Duodenal mucosa (tissue), 2 donors: ENCODE results near the gene PCDHA12.

ENCODE experiments used
- H3K27ac ChIP-seq: one replicate; pipeline ENCODE4 v1.7.0; 2013; ENCODE audit warnings: low read depth, low read length
- H3K27me3 ChIP-seq, 2 donors: one replicate each; pipeline ENCODE4 v1.7.0; 2013; ENCODE audit warnings: low read length in 2 of 2, control low read depth in 1 of 2; ENCODE audit not compliant: insufficient read depth in 2 of 2, control insufficient read depth in 1 of 2
- H3K36me3 ChIP-seq, 2 donors: one replicate each; pipeline ENCODE4 v1.7.0; 2013; ENCODE audit warnings: low read length in 2 of 2, control low read depth in 1 of 2; ENCODE audit not compliant: insufficient read depth in 2 of 2, control insufficient read depth in 1 of 2
- H3K4me1 ChIP-seq, 2 donors: one replicate each; pipeline ENCODE4 v1.7.0; 2013; ENCODE audit warnings: low read length in 2 of 2, control low read depth in 1 of 2; ENCODE audit not compliant: insufficient read depth in 2 of 2, control insufficient read depth in 1 of 2
- H3K4me3 ChIP-seq, 2 donors: one replicate each; pipeline ENCODE4 v1.7.0; 2013; ENCODE audit warnings: low read length in 2 of 2, low read depth in 1 of 2
- H3K9ac ChIP-seq, 2 donors: one replicate each; pipeline ENCODE4 v1.7.0; 2013; ENCODE audit warnings: low read length in 2 of 2, low read depth in 1 of 2
- H3K9me3 ChIP-seq, 2 donors: one replicate each; pipeline ENCODE4 v1.7.0; 2013; ENCODE audit warnings: low read length in 2 of 2, control low read depth in 1 of 2; ENCODE audit not compliant: control insufficient read depth in 1 of 2

Gene PCDHA12

GRCh38 chr5:140883927-140884697, 9.0 kb downstream of the PCDHA12 start:
- H3K36me3 ChIP-seq = no peaks in the 10 kb centered on the region
- no peaks in the 10 kb centered on the region for H3K4me1 ChIP-seq
- peaks cover 16 to 30% of the 10 kb centered on the region in 2 donors for H3K9me3 ChIP-seq
- no peaks in the 10 kb centered on the region for H3K27me3 ChIP-seq
- H3K27ac ChIP-seq = no peak overlapping the region
- no peak overlapping the region for H3K9ac ChIP-seq
- H3K4me3 ChIP-seq = no peak overlapping the region

- Histone ChIP-seq H3K4me3 (no peak overlapping the region), H3K36me3 (no peaks in the 10 kb centered on the region), H3K4me1 (no peaks in the 10 kb centered on the region), H3K27me3 (no peaks in the 10 kb centered on the region), H3K9me3 (peaks cover 2 to 8% of the 10 kb centered on the region in 2 donors), H3K9ac (no peak overlapping the region), H3K27ac (no peak overlapping the region)
These were observed 41.2 kb downstream of the PCDHA12 start for GRCh38 chr5:140916325-140916724.

GRCh38 chr5:140923601-140924000, 48.5 kb downstream of the PCDHA12 start:
- no peak overlapping the region for H3K27ac ChIP-seq
- no peaks in the 10 kb centered on the region for H3K4me1 ChIP-seq
- H3K27me3 ChIP-seq = peaks cover 1 to 7% of the 10 kb centered on the region in 2 donors
- peaks cover 3 to 6% of the 10 kb centered on the region in 2 donors for H3K9me3 ChIP-seq
- H3K36me3 ChIP-seq = no peaks in the 10 kb centered on the region
- H3K9ac ChIP-seq = no peak overlapping the region
- H3K4me3 ChIP-seq = no peak overlapping the region

- Histone ChIP-seq H3K9ac (peak within 1 kb of the TSS in 1 of 2 donors; percentile 21), H3K9me3 (peaks cover 3 to 8% of the 10 kb centered on the region in 2 donors), H3K36me3 (no peaks in the 10 kb centered on the region), H3K4me1 (no peaks in the 10 kb centered on the region), H3K4me3 (peak within 1 kb of the TSS; percentile 32 to 60), H3K27ac (no peak within 1 kb of the TSS), H3K27me3 (peaks cover 7% of the 10 kb centered on the region in 2 donors)
These were observed 50.8 kb downstream of the PCDHA12 start, which contains the start of gene PCDHAC1 for GRCh38 chr5:140925806-140926442. TSS of gene PCDHAC1 (plus strand) at chr5:140926299. CDS start at chr5:140926893, 594 bp downstream.

- H3K4me3 ChIP-seq = peak overlapping the region; percentile 32 to 60
- peaks cover 7% of the 10 kb centered on the region in 2 donors for H3K27me3 ChIP-seq
- H3K4me1 ChIP-seq = no peaks in the 10 kb centered on the region
- peaks cover 3 to 8% of the 10 kb centered on the region in 2 donors for H3K9me3 ChIP-seq
- H3K27ac ChIP-seq = no peak overlapping the region
- peak overlapping the region in 1 of 2 donors; percentile 21 for H3K9ac ChIP-seq
- H3K36me3 ChIP-seq = no peaks in the 10 kb centered on the region
These were observed 51.5 kb downstream of the PCDHA12 start for GRCh38 chr5:140926443-140927227.

GRCh38 chr5:140927228-140927573, 52.1 kb downstream of the PCDHA12 start:
- Histone ChIP-seq H3K9ac (peak overlapping the region in 1 of 2 donors; percentile 21), H3K4me3 (peak overlapping the region; percentile 32 to 60), H3K27ac (no peak overlapping the region)

More at GRCh38 chr5:140927228-140927573, 52.1 kb downstream of the PCDHA12 start:
- Histone ChIP-seq H3K27me3 (peaks cover 7% of the 10 kb centered on the region in 2 donors), H3K9me3 (peaks cover 3 to 8% of the 10 kb centered on the region in 2 donors), H3K4me1 (no peaks in the 10 kb centered on the region), H3K36me3 (no peaks in the 10 kb centered on the region)
